Hepatic stellate cell (primary cell): ENCODE data around the gene IDS.

Source experiments
- DNase-seq: peaks from one replicate; pipeline ENCODE4 v3.0.0; 2011; ENCODE audit warnings: low spot score

The IDS gene

GRCh38 chrX:149456476-149457245, 48.4 kb downstream of the IDS start:
- no peak for DNase-seq

- no peak for DNase-seq
Observed at GRCh38 chrX:149455934-149456333, 49.2 kb downstream of the IDS start.

- DNase-seq = no peak
Observed at GRCh38 chrX:149453906-149454822, 50.9 kb downstream of the IDS start.

- DNase-seq = no peak
Observed at GRCh38 chrX:149453030-149453429, 52.1 kb downstream of the IDS start.

GRCh38 chrX:149433451-149433850, 71.7 kb downstream of the IDS start:
- no peak for DNase-seq

GRCh38 chrX:149433051-149433450, 72.1 kb downstream of the IDS start:
- no peak for DNase-seq
